Left cardiac atrium (tissue), 4 donors: ENCODE measurements around the gene ITPKA. TPM values are rescaled to one million over a fixed set of nuclear protein-coding genes. Genes with fewer than 3 reads are reported as not detected.

Experiments used
- ATAC-seq, 2 donors: fragments of 200-7000 bp; cut with Tn5 transposase; one replicate each; pipeline ENCODE4 v1.9.1; 2020; ENCODE audit warnings: mild to moderate bottlenecking in 2 of 2, moderate library complexity in 2 of 2
- DNase-seq: peaks from one replicate; pipeline ENCODE4 v3.0.0-alpha.2; 2020
- intact Hi-C, 2 donors: fragments of 100-400 bp; cut with DNase I; formaldehyde crosslinking; loops; one replicate each; pipeline versions ENCODE4 v1.14.1 to v1.15.1; 2022 to 2023
- total RNA-seq, 2 donors: library from RNA; stranded (reverse); fragmentation: NEBNext Ultra II Directional; extraction: Animal tissue kit (Norgen Biotek cat#: 25700); gene quantifications; one replicate each; pipeline ENCODE4 v1.2.1, GENCODE V29; 2021
- donor health status: DM: no; HTN: yes; CAD: no.
- donor health status: DM: no; HTN: yes; CAD: no; lungs with severe emphysema.
- donor health status: DM: yes; HTN: yes; CAD: no.
- donor health status: Dilated cardiomyopathy.

Gene ITPKA
- total RNA-seq, 2 donors from 2014 or later: 0.71 to 1.6 TPM

- DNase-seq (no peak), ATAC-seq (no peak)
- intact Hi-C loops: no loop called here
Measured at GRCh38 chr15:41487381-41487780, 6.3 kb upstream of the ITPKA start.

- intact Hi-C loops: no loop called here
- ATAC-seq: no peak
- no peak for DNase-seq
Measured at GRCh38 chr15:41487802-41488201, 5.9 kb upstream of the ITPKA start.

- no peak for DNase-seq
- ATAC-seq: no peak
- intact Hi-C loops: no loop called here
Measured at GRCh38 chr15:41489641-41490040, 4.0 kb upstream of the ITPKA start.

- ATAC-seq (no peak), DNase-seq (no peak)
- intact Hi-C loops: no loop called here
Measured at GRCh38 chr15:41490355-41490754, 3.3 kb upstream of the ITPKA start.

- DNase-seq: no peak
- intact Hi-C loops: no loop called here
- ATAC-seq: no peak
Measured at GRCh38 chr15:41491889-41492288, 1.8 kb upstream of the ITPKA start.

GRCh38 chr15:41492597-41493204, 973 bp upstream of the ITPKA start:
- ATAC-seq (no peak), DNase-seq (no peak)
- intact Hi-C loops: no loop called here

GRCh38 chr15:41493902-41494189, 172 bp downstream of the ITPKA start:
- intact Hi-C loops: no loop called here
- DNase-seq: no peak
- no peak for ATAC-seq

GRCh38 chr15:41494190-41494921, 682 bp downstream of the ITPKA start:
- no peak for DNase-seq
- intact Hi-C loops: no loop called here
- peak in 1 of 2 donors; percentile 5 for ATAC-seq

GRCh38 chr15:41494922-41495735, 1.5 kb downstream of the ITPKA start:
- ATAC-seq: no peak
- DNase-seq: no peak
- intact Hi-C loops: no loop called here

- ATAC-seq: peak in 1 of 2 donors; percentile 5
- DNase-seq: no peak
Measured at GRCh38 chr15:41495736-41496599, 2.3 kb downstream of the ITPKA start.

GRCh38 chr15:41498657-41499056, 5.0 kb downstream of the ITPKA start:
- intact Hi-C loops: no loop called here
- DNase-seq: no peak
- ATAC-seq: no peak

More at GRCh38 chr15:41495736-41496599, 2.3 kb downstream of the ITPKA start:
- intact Hi-C loops: no loop called here

- no peak for DNase-seq
- intact Hi-C loops: no loop called here
- no peak for ATAC-seq
Measured at GRCh38 chr15:41499109-41499851, 5.6 kb downstream of the ITPKA start.

GRCh38 chr15:41501191-41501917, 7.7 kb downstream of the ITPKA start:
- DNase-seq: no peak

GRCh38 chr15:41501931-41502794, 8.5 kb downstream of the ITPKA start:
- DNase-seq (no peak), ATAC-seq (peak in 1 of 2 donors; percentile 32)
- intact Hi-C loops: no loop called here

More at GRCh38 chr15:41501191-41501917, 7.7 kb downstream of the ITPKA start:
- ATAC-seq: peak; percentile 40 to 59
- intact Hi-C loops: no loop called here

GRCh38 chr15:41502795-41503668, 9.4 kb downstream of the ITPKA start:
- intact Hi-C loops: no loop called here
- no peak for DNase-seq
- no peak for ATAC-seq

GRCh38 chr15:41503669-41504010, 10.0 kb downstream of the ITPKA start:
- intact Hi-C loops: no loop called here

More at GRCh38 chr15:41503669-41504010, 10.0 kb downstream of the ITPKA start:
- DNase-seq (no peak), ATAC-seq (no peak)
